Gastrocnemius medialis (tissue), 4 donors: ENCODE data around the gene SLC48A1. TPM values are rescaled to one million over a fixed set of nuclear protein-coding genes. Genes with fewer than 3 reads are reported as not detected.

ENCODE experiments used
- ATAC-seq, 2 donors: fragments of 150-250 bp; one replicate each; pipeline ENCODE4 v1.9.1; 2016
- DNase-seq, 2 donors: peaks; one replicate each; pipeline ENCODE4 v3.0.0-alpha.2; 2019
- H3K27ac ChIP-seq, 4 donors: fragments of 200-600 bp; sonication (generic); 1 replicate in 1 of 4; 2 replicates in 3 of 4; pipeline ENCODE4 v1.5.1; 2016 to 2018; ENCODE audit warnings: mild to moderate bottlenecking in 2 of 4, moderate library complexity in 1 of 4
- H3K27me3 ChIP-seq, 3 donors: fragments of 200-600 bp; sonication (generic) in 2 of 3; 1 replicate in 1 of 3; 2 replicates in 2 of 3; pipeline versions ENCODE4 v1.5.1 to v1.6.0; 2016 to 2019; ENCODE audit warnings: mild to moderate bottlenecking in 1 of 3, moderate library complexity in 1 of 3
- H3K36me3 ChIP-seq, 2 donors: fragments of 200-600 bp; sonication (generic) in 1 of 2; one replicate each; pipeline ENCODE4 v1.5.1; 2017 to 2018
- H3K4me1 ChIP-seq, 2 donors: fragments of 200-600 bp; sonication (generic) in 1 of 2; one replicate each; pipeline ENCODE4 v1.5.1; 2016 to 2017; ENCODE audit warnings: mild to moderate bottlenecking in 2 of 2
- H3K4me3 ChIP-seq, 4 donors: fragments of 200-600 bp; sonication (generic) in 3 of 4; 1 replicate in 1 of 4; 2 replicates in 3 of 4; pipeline ENCODE4 v1.5.1; 2016 to 2019; ENCODE audit warnings: mild to moderate bottlenecking in 2 of 4
- H3K9me3 ChIP-seq, 3 donors: fragments of 200-600 bp; sonication (generic) in 2 of 3; 1 replicate in 1 of 3; 2 replicates in 2 of 3; pipeline ENCODE4 v1.5.1; 2016 to 2019
- POLR2A ChIP-seq, 2 donors: fragments of 450-650 bp; IDR thresholded peaks; one replicate each; pipeline ENCODE4 v1.6.1; 2017; ENCODE audit warnings: antibody characterized with exemption in 2 of 2, mild to moderate bottlenecking in 2 of 2, moderate library complexity in 2 of 2
- in situ Hi-C, 4 donors: fragments of 200-750 bp; cut with MboI; loops; one replicate each; pipeline versions ENCODE4 v1.15.0 to v1.8.0; 2017; ENCODE audit warnings: low sequenced_read_pairs in 4 of 4
- intact Hi-C: fragments of 100-400 bp; cut with DNase I; formaldehyde crosslinking; loops from one replicate; pipeline ENCODE4 v1.15.1; 2023; ENCODE audit warnings: low total_unique reads
- total RNA-seq, 4 donors: library from RNA; depleted of rRNA; stranded (reverse); fragments of >200 nt; gene quantifications; one replicate each; pipeline versions ENCODE4 v1.1.0 to v1.2.3, GENCODE V29; 2016
- TF ChIP-seq, protein P1 (sequence below), 5 experiments: fragments of 450-650 bp in 3 of 5; fragments of 200-600 bp in 2 of 5; sonication (generic) in 2 of 5; IDR thresholded peaks in 4 of 5; conservative IDR thresholded peaks in 1 of 5; 1 replicate in 4 of 5; 2 replicates in 1 of 5; pipeline ENCODE4 v1.5.1; 2016 to 2019; ENCODE audit warnings: antibody characterized with exemption in 5 of 5, mild to moderate bottlenecking in 3 of 5, moderate library complexity in 3 of 5

The SLC48A1 gene
- total RNA-seq, 4 donors from 2014 or later: 28.3 to 62.6 (median 45.6) TPM

DNA sequence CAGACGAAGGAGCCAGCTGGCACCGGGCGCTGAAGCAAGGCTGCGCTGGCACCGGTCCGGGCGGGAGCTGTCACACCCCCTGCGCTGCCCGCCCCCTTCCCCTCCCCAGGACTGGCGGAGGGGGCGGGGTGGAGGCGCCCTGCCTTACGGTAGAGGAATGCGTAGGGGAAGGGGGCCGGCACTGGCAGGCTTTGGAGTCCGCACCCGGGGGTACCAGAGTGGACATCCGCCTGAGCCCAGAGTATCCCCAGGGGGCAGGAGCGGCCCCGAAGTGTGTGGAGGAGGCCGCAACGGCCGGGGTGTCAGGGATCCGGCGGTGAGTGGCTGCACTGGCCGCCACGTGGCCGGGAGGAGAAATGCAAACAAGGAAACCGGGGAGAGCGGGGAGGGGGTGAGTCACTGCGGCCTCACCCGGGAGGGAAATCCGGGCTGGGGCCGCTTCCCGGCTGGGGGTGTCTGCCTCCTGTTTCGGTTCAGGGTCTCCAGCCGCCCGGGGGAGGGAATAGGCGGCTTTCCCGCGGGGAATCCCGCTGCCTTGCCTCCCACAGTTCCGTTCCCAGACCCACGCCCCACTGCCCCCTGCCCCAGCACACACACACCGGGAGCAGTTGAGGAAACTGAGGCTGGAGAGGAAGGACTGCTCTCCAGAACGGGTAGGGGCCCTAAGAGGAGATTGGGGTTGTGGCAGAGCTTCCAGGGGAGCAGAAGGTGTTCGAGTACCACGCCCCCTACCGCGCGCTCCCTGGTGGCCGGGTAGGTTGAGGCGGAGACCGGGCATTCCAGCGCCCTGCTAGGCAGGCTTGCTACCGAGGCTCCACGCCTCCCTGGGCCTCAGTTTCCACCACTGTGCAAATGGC, 14.0 kb upstream of the SLC48A1 start, which contains the start of gene RAPGEF3:
TSS of gene RAPGEF3 (minus strand) at position 47 of the 857 bp plus-strand sequence. CDS start 324 bp downstream, outside the sequence.
- no peaks in the 10 kb centered on the region for H3K27me3 ChIP-seq
- no peaks in the 10 kb centered on the region for H3K9me3 ChIP-seq
- peak; percentile 66 to 73 for DNase-seq
- no peaks in the 10 kb centered on the region for H3K36me3 ChIP-seq
- H3K4me1 ChIP-seq: peaks cover 16 to 21% of the 10 kb centered on the region in 2 donors
- peak; percentile 89 for ATAC-seq
- intact Hi-C loops (loop anchor here (2.0 to 5.0 kb wide), 2 partner anchors 16 to 42 kb away; no protein-coding TSS in a partner anchor), in situ Hi-C loops (no loop called here)
- peak; percentile 7 to 19 for TF ChIP-seq POLR2A (IDR thresholded peaks at IDR 0.05)
- TF ChIP-seq, protein P1, sequence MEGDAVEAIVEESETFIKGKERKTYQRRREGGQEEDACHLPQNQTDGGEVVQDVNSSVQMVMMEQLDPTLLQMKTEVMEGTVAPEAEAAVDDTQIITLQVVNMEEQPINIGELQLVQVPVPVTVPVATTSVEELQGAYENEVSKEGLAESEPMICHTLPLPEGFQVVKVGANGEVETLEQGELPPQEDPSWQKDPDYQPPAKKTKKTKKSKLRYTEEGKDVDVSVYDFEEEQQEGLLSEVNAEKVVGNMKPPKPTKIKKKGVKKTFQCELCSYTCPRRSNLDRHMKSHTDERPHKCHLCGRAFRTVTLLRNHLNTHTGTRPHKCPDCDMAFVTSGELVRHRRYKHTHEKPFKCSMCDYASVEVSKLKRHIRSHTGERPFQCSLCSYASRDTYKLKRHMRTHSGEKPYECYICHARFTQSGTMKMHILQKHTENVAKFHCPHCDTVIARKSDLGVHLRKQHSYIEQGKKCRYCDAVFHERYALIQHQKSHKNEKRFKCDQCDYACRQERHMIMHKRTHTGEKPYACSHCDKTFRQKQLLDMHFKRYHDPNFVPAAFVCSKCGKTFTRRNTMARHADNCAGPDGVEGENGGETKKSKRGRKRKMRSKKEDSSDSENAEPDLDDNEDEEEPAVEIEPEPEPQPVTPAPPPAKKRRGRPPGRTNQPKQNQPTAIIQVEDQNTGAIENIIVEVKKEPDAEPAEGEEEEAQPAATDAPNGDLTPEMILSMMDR (IDR thresholded peaks at IDR 0.05 in 4 of 5, conservative IDR thresholded peaks at IDR 0.05 in 1 of 5): peak; percentile 28 to 70 (median 63)
- peak within 1 kb of the TSS; percentile 50 to 90 (median 78) for H3K27ac ChIP-seq
- H3K4me3 ChIP-seq: peak within 1 kb of the TSS; percentile 62 to 91 (median 72)

DNA sequence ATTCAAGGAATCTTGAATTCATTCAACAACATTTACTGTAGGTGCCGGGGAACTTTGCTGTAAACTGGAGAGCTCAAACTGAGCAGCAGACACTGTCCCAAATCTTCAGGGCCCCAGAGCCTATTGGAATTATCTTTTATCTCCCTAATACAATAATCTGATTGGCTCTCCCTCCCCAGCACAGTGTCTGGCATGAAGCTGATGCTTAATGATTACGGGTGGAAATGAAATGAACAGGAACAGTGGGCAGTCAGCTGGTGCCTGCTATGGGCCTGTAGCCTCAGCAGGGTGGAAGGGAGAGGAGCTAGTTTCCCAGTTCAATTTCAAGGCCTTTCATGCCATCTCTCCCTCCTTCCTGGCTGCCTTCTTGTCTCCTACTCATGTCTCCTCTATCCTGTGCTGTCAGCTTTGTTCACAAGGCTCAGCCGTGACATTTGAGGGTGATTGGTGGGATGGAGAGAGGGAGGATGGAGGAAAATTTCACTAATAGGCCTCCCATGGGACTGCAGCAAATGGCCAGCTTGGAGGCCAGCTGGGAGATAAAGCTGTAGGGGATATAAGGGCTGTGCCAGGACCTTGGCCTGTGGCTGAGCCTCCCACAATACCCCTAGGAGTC, 10.1 kb upstream of the SLC48A1 start:
- no peaks in the 10 kb centered on the region for H3K27me3 ChIP-seq
- H3K4me1 ChIP-seq: peaks cover 7 to 9% of the 10 kb centered on the region in 2 donors
- H3K4me3 ChIP-seq: no peak overlapping the region
- TF ChIP-seq, protein P1 (IDR thresholded peaks at IDR 0.05 in 4 of 5, conservative IDR thresholded peaks at IDR 0.05 in 1 of 5): no peak
- no peak for TF ChIP-seq POLR2A (IDR thresholded peaks at IDR 0.05)
- no peaks in the 10 kb centered on the region for H3K36me3 ChIP-seq
- in situ Hi-C loops: no loop called here
- no peak overlapping the region for H3K27ac ChIP-seq
- ATAC-seq (no peak), DNase-seq (no peak)
- intact Hi-C loops: no loop called here
- H3K9me3 ChIP-seq: no peaks in the 10 kb centered on the region

DNA sequence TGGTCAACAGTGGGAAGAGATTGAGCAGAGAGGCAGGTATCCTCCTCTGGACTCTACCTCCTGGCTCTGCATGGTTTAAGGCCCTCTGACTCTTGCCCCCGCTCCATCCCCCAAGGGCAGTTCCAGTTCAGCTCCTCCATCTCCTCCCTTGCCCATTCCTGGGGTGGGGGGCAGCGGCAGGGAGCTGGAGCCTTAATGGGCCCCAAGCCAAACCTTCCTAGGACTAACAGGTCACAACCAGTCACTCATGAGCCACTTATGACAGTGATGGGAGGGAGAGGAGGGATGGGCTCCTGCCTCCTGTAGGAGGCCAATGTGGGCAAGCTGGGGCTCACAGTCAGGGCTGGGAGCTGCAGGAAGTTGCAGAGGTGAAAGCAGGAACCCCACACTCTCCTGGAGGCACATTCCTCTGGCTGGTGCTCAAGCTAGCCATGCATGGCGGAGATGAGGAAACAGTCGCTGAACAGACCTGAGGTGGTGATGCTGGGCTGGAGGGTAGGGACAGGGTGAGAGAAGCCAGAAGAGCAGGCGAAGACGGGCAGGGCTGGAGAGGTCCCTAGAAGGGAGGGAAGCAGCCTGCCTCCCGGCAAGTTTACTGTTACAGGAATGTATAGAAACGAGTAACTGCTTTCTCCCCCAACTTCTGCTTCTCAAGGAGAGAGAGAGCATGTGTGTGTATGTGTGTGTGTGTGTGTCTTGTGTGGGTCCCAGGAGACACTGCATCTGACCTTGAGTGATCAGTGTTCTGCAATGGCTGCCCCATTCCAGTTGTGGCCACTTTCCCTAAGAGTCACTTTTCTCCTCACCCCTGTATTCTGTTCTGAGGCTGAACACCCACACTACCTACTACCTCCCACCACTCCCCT, 9.3 kb upstream of the SLC48A1 start:
- Histone ChIP-seq H3K36me3 (no peaks in the 10 kb centered on the region), H3K27ac (no peak overlapping the region), H3K27me3 (no peaks in the 10 kb centered on the region), H3K4me1 (peaks cover 6 to 7% of the 10 kb centered on the region in 2 donors), H3K9me3 (no peaks in the 10 kb centered on the region), H3K4me3 (no peak overlapping the region)
- in situ Hi-C loops: no loop called here
- TF ChIP-seq POLR2A (IDR thresholded peaks at IDR 0.05): no peak
- TF ChIP-seq, protein P1 (IDR thresholded peaks at IDR 0.05 in 4 of 5, conservative IDR thresholded peaks at IDR 0.05 in 1 of 5): no peak
- ATAC-seq: no peak
- intact Hi-C loops: no loop called here
- no peak for DNase-seq

DNA sequence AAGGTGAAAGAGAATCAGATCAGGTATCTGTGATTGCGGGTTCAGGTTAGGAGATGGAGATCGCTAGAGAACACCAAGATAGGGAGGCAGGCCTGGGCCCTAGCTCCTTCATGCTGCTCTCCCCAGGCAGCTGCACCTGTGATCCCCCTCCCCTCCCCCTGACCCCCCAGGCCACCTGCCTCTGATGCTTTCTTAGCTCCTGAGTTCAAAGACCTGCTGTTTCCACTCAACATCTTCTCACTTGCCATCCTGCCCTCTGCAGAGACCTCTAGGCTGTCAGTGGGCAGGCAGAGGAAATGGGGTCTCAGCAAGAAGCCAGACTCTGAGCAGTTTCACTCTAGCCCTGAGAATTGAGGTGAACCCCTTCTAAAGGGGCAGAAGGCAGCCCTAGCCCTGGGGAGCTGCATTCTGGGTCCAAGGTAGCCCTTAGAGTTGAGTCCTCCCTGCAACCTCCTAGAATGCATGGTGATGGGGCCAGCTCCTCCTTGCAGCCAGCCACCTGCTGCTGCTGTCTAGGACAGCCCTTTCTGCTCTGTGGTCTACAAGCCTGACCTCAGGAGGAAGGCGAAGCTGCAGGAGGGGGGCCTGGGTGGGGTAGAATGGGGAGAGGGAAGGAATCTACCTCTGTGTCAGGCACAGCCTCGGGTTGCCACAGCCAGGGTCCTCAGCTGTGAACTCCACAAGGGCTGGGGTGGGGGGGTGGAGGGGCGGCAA, 6.4 kb upstream of the SLC48A1 start:
- peaks cover 0 to 6% of the 10 kb centered on the region in 2 donors for H3K4me1 ChIP-seq
- no peak for ATAC-seq
- in situ Hi-C loops: no loop called here

More for the DNA sequence above, 6.4 kb upstream of the SLC48A1 start:
- TF ChIP-seq, protein P1 (IDR thresholded peaks at IDR 0.05 in 4 of 5, conservative IDR thresholded peaks at IDR 0.05 in 1 of 5): no peak
- no peak for TF ChIP-seq POLR2A (IDR thresholded peaks at IDR 0.05)
- intact Hi-C loops: loop anchor here (2.0 kb wide), 1 partner anchor 52 kb away; no protein-coding TSS in a partner anchor
- H3K9me3 ChIP-seq: no peaks in the 10 kb centered on the region
- H3K27ac ChIP-seq: no peak overlapping the region
- no peaks in the 10 kb centered on the region for H3K36me3 ChIP-seq
- no peak overlapping the region for H3K4me3 ChIP-seq
- no peaks in the 10 kb centered on the region for H3K27me3 ChIP-seq
- DNase-seq: no peak
